GM18868 (cell line): ENCODE measurements around the gene MAP3K15.
"Not testable (repeated sequence)": the region's sequence is repeated elsewhere in the genome, so short reads cannot be mapped to it uniquely, and the experiment has no call there.

ENCODE experiments used
- ATAC-seq: cut with Tn5 transposase; IDR thresholded peaks from one replicate; pipeline ENCODE4 v1.9.1; 2021; ENCODE audit warnings: mild to moderate bottlenecking, moderate library complexity; ENCODE audit not compliant: unreplicated experiment

Gene MAP3K15

DNA sequence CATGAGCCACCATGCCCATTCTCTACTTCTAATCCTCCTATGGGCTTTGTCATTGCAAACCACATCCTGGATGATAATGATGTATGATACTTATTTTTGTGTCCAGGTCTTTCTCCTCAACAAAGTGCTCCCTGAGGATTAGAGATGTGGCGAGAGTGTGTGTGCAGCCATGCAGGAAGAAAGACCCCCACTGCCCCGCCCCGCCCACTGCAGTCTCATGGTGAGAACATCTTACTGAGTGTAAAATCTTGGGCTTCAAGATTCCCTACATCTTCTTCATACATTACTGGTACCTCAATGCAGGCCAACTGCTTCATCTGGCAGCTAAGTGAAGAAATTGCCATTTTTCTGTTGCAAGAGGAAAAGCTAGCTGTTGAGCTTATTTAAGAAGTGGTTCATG is 25.9 kb upstream of the MAP3K15 start:
- ATAC-seq = no peak

- no peak for ATAC-seq
Observed at GRCh38 chrX:19540076-19540475, 24.8 kb upstream of the MAP3K15 start.

GRCh38 chrX:19539665-19540064 is 24.4 kb upstream of the MAP3K15 start:
- ATAC-seq = no peak

DNA sequence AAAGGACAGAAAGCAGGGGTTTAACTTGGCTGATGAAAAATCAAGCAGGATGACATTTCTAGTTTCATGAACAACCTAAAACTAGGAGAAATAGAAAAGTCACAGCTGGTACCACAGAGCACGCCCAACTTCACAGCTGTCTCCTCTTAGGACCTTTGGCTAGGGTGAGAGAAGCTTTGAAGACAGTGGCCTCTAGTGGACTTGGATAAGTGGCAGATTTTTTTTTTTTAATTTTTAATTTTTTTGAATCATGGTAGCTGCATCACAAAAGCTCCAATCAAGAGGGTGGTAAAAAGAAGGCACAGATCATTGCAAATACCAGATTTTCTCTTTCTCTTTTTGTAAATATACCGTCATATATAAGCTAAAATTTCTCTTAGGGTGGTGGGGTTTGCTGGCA is 20.2 kb upstream of the MAP3K15 start:
- no peak for ATAC-seq

- no peak for ATAC-seq
Observed at GRCh38 chrX:19532709-19533108, 17.4 kb upstream of the MAP3K15 start.

DNA sequence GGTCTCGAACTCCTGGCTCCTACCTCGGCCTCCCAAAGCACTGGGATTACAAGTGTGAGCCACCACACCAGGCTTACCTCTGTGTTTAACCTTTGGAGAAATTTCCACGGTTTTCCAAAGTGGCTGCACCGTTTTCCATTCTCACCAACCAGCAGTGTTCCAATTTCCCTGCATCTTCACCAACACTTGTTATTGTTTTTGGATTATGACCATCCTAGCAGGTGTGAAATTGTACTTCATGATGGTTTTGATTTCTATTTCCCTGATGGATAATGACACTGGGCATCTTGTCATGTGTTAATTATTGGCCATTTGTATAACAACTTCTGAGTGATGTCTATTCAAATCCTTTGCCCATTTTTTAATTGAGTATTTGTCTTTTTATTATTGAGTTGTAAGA is 2.7 kb upstream of the MAP3K15 start:
- ATAC-seq = no peak

- no peak for ATAC-seq
Observed at GRCh38 chrX:19515615-19516105, 352 bp upstream of the MAP3K15 start.

DNA sequence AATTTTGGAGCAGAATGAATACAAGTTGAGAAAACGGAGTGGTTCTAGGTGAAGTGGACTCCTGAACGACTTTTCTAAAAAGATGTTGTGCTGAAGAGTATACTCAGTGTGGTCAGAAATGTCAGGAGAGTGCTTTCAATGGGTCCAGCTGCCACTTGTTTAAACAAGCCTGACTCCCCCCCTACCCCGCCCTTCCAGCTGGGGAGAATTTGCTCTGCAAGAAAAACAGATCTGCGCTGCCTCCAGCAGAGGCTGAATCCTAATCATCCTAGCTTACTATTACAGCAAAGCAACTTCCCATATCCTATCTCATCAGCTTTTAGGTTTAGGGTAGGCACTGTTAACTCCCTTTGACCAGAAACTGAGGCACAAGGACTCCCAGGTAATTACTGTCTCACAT is 1.9 kb downstream of the MAP3K15 start:
- no peak for ATAC-seq

GRCh38 chrX:19512961-19513360 is 2.3 kb downstream of the MAP3K15 start:
- no peak for ATAC-seq

GRCh38 chrX:19512359-19512758 is 2.9 kb downstream of the MAP3K15 start:
- no peak for ATAC-seq

DNA sequence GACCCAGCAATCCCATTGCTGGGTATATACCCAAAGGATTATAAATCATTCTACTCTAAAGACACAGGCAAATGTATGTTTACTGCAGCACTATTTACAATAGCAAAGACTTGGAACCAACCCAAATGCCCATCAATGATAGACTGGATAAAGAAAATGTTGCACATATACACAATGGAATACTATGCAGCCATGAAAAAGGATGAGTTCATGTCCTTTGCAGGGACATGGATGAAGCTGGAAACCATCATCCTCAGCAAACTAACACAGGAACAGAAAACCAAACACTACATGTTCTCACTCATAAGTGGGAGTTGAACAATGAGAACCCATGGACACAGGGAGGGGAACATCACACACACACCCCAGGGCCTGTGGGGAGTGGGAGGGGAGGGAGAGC is 3.5 kb downstream of the MAP3K15 start:
- ATAC-seq = not testable (repeated sequence)

DNA sequence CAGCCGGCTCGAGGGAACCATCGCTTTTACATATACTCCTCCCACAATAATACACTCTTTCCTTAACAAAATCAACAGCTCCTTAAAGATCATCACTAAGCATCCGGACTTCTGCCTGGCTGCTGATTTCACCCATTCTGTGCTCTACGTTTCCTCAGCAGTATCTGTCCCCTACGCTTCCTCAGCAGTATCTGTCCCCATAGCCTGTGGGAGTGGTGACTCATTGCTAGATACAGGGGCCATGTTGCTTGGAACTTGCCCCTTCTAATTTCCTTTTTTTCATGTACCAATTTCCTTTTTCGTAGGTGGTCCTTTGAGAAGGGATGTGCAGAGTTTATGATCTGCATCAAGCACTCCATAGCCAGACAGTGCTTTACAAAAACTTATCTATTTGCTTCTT is 18.6 kb downstream of the MAP3K15 start:
- no peak for ATAC-seq

DNA sequence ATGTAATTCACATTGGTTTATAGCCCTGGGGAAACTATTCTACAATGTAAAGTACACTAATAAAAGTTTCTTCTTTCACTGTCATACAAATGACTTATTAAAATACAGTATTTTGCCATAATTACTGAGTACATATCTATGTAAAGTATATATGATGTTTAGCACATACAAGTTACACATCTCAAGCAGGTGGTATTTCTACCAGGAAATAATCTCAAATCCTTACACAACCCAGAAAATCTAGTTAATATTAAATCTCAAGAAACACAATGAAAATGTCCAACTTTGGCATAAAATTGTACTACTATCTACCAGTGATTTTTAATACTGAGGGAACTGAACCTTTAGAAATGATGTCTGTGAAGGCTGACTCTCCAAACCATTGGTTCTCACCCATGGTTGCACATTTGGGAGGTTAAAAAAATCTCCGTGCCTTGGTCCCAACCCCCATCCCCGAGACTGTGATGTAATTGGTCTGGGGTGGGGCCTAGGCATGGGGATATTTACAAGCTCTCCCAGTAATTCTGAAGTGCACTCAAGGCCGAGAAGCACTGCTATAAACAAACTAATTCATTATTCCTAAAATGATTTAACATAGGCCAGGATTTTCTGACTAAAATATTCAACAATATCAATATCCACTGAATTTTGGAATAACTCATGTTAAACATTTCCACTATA is 27.6 kb downstream of the MAP3K15 start:
- ATAC-seq = no peak

DNA sequence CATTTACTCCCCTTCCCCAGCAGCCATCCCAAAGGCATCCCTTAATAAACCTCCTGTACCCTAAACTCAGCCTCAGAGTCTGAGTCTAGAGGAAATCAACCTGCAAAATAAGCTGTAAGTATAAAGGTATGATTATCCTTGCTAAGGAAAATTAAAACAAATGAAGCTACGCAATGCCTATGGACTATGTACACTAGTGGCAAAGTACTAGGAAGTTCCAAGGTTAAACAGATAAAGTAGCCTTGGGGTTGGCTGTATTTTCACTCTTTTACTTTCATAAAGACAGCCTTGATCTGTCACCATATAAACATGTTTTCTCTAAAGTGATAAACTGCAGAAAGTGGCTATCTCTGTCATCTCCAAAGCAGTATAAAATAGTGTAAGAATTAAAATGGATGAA is 35.9 kb downstream of the MAP3K15 start:
- ATAC-seq = no peak

- not testable (repeated sequence) for ATAC-seq
Observed at GRCh38 chrX:19468383-19468782, 46.9 kb downstream of the MAP3K15 start.

DNA sequence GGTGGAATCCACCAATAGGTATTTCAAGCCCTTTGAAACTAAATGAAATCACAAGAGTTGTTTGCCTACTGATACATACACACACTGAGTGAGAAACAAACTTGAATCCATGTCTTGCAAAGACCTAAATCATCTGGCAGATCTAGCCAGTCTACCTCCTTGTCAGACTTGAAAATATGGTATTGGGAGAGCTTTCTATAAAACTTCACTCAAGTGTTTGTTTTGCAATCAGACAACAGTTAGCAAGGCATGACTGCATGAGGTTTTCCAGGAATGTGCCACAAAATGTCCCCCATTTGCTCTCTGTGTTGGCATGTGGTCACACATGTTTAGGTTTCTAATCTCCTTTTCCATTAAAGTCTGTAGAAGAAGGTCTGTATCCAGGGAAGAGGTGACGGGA is 52.4 kb downstream of the MAP3K15 start:
- no peak for ATAC-seq

DNA sequence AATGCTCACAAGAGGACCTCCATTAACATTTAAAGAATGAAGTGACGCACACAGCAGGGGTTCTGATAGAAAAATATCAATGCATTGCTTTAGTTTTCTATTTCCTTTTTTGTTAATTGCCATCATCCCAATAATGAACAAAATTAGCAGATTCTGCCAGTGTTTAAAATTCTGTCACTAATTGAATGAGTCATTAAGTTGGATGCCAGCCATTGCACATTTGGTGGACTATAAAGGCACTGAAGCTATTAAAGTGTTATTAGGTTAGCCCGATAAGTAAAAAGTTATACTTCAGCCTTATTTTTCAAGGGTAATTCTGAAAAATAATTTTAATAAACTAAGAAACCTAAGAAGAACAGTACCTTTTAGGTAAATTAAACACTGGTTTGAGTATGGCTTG is 53.1 kb downstream of the MAP3K15 start:
- ATAC-seq = no peak

- no peak for ATAC-seq
Observed at GRCh38 chrX:19457662-19458061, 57.6 kb downstream of the MAP3K15 start.

DNA sequence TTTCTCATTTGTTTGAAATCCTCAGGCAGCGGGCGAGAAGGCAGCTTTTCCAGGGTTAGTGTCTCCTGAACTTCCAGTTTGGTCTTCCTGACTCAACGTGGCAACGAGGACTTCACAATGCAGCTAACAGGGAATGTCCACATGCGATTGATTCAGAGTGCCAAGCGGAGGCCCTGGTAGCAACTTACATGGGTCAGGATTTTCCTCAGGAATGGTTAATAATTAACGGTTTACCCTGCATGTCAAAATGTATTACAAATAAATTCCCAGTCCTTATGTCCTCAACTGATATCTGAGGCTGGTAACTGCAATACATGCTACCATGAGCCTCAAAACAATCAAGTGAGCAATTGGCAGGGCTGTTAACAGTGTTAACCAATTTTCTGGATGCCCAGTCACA is 67.2 kb downstream of the MAP3K15 start:
- no peak for ATAC-seq

- no peak for ATAC-seq
Observed at GRCh38 chrX:19446397-19446796, 68.9 kb downstream of the MAP3K15 start.

GRCh38 chrX:19445772-19446171 is 69.5 kb downstream of the MAP3K15 start:
- ATAC-seq = not testable (repeated sequence)

DNA sequence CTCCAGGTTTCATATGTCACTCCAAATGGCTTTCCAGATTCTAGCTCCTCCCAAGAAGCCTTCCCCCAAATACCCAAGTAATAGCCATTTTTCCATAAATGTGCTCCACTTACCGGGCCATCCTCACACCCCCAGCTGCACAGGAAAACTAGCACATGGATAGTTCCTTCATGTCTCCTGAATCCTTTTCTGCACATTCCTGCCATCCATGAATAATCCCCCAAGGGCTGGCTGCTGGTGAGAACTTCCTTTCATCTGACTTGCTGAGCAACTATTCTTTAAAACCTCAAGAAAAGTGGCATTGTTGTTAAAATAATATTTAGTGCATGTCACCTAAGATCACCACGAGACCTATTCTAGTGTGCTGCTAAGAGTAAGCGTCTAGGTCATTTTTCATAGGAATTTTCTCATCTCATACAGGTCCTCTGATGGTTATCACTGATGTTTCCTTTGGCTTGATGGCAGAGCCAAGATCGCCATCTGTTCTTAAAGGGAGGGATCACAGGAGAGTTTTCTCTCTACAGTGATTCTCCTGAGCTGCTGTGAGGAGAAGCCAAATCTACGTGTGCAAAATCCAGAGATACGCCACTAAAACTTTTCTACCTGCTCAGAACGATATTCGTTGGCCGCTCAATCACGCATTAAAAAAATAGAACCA is 71.3 kb downstream of the MAP3K15 start:
- no peak for ATAC-seq

DNA sequence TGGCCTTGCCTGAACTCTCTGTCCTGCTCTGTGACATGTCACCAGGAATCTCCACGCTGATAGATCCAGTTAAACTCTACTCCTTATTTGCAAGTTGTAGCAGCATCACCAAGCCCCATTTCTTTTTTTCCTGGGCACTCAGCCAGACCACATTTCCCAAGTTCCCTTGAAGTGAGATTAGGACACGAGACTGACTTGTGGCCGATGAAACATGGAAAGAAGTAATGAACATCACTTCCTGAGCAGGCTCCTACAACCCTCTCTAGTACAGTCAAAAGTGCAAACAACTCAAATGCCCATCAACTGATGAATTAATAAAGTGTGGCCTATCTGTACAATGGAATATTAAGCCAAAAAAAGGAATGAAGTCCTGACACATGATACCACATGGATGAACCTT is 74.6 kb downstream of the MAP3K15 start:
- ATAC-seq = no peak
